HTR-8/SVneo (cell line): ENCODE data around the gene PRSS21.

Experiments used
- DNase-seq: peaks from one replicate; pipeline ENCODE4 v3.0.0; 2011; ENCODE audit warnings: low spot score, mixed read lengths; ENCODE audit not compliant: insufficient read length
- FAIRE-seq: peaks from 2 replicates; lab custom pipeline; 2011; peaks lifted over from hg19 to GRCh38; lab: Jason Lieb, UNC

Gene PRSS21

GRCh38 chr16:2838928-2839327 lies 21.9 kb downstream of the PRSS21 start:
- FAIRE-seq = peak; percentile 94
- DNase-seq = peak; percentile 91

DNA sequence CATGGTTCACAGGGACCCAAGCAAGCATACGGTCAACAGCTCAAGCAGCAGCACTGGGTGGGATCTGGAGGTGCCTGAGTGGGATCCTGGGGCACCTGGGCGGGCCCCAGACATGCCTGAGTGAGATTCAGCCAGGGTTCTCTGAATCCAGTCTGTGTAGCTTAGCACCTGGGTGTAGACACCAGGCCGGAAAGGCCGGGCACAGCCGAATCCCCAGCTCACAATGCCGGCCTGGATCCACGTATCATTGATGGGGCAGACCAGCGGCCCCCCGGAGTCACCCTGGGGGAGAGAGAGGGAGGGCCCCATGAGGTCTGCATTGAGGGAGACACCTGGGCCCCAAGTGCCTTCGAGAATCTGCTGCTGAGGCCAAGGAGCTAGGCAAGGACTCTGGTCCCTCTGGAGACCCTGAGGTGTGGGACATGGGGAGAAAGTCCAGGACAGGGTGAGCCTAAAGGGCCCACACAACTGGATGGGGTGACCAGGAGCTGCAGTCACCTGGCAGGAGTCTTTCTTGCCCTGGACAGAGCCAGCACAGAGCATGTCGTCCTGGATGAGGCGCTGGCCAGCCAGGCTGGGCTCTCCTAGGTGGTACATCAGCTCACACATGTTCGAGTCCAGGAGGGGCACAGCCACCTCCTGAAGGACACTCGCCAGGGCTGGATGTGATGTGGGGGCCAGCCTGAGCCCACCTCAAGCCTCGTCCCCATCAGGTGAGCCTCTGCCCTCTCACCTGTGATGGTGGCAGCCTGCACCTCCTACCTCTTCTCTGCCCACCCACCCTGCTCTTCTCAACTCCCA lies 22.8 kb downstream of the PRSS21 start:
- DNase-seq (no peak), FAIRE-seq (no peak)

DNA sequence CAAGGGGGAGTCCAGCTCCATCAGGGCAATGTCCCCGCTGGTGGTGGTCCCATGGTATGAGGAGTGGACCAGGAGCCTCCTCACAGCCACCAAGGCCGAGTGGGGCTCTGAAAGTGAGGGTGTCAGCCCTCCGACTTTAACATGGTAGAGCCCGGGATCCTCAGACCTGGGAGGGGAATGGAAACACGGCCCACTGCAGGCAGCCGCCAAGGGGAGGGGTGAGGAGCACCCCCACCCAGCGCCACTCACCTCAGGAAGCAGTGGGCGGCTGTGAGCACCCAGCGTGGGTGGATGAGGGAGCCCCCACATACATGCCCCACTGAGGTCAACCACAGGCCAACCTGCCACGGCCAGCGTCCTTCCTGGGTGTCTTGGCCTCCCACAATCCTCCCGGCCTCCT lies 23.9 kb downstream of the PRSS21 start:
- DNase-seq (no peak), FAIRE-seq (no peak)

DNA sequence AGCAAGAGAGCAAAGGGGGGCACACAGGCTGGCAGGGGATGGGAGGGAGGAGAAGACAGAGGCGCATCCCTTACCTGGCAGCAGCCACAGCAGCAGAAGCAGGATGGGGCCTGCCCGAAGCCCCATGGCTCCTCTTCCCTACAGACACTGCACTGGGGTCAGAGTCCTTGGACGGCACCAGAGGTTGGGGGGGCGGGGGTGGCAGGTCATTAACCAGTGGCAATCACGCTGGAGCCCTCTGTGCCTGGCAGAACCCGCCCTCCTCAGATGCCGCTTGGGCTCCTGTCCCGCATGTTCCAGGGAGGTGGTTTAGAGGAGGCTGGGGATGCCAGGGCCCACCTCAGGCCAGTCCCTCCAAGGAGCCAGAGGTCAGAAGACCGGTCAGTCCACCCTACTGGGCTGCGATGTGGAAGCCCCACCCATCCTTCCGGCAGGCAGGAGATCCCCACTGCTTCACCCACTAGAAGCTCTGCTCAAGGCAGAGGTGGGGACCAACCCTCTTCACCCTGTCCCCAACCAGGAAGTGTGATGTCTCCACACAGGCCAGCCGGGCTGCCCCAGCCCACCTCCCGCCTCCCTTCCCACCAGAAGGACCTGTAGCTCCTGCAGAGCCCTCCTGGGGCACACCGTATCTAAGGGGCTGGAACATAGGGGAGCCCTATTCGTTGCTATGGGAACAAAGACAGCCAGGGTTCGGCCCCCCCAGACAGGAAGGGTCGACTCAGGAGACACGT lies 24.7 kb downstream of the PRSS21 start:
- FAIRE-seq (no peak), DNase-seq (no peak)

DNA sequence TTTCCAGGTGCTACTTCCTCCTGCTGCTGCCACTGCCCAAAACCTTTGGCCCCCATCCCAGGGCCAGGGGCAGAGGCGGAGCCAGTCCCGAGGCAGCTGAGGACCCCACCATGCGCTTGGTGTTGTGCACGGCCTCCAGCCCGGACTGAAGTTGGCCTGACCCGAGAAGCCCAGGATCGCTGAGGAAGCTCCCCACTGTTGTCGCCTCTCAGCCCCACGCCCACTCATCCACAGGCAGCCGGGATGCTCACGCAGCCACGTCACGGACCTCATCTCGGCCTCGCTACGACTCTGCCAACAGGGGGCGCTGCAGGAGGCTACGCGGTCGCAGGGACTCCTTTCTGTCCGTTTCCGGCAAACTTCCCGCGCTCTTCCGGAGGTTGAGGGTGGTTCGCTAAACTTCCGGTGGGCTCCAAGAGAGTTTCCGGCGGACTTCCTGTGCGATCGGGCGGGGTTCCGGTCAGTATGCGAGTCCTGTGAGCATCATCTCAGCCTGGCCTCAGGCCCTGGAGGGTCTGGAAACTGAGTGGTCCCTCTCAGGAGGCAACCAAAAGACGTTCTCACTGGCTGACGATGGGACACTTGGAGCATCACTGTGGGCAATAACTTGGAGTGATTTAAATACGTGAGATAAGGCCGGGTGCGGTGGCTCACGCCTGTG lies 25.4 kb downstream of the PRSS21 start:
- FAIRE-seq = no peak
- DNase-seq = no peak

DNA sequence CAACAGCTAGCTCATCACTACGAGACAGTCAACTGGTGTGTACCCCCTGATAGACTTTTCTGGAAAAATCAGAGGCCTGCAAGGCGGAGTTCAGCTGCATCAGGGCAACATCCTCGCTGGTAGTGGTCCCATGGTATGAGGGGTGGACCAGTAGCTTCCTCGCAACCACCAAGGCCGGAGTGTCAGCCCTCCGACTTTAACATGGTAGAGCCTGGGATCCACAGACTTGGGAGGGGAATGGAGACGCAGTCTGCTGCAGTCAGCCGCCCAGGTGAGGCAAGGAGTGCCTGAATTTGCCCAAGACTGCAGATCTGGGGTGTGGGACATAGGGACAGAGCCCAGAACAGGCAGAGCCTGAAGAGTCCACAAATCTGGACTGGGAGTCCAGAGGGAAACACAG lies 26.5 kb downstream of the PRSS21 start:
- FAIRE-seq (no peak), DNase-seq (no peak)

DNA sequence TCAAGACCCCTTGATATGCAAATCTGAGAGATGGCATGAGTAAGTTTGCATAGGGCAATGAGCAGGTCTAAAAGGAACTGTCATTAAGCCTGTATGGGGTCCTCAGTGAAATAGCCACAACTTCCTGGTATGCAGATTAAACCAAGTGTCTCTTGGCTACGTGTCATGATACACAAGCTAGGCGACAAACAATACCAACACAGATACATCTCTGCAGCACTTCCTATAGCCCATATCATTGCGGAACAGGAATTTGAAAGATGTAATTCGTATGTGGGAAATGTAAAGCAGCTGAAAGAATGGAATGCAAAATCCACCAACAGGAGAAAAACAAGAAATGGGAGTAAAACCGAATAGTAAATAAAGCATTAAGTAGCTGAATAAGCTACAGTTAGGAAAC lies 28.1 kb downstream of the PRSS21 start:
- FAIRE-seq (no peak), DNase-seq (no peak)

GRCh38 chr16:2846511-2847310 lies 29.7 kb downstream of the PRSS21 start:
- peak; percentile 22 for DNase-seq
- FAIRE-seq = peak; percentile 4

GRCh38 chr16:2848933-2849725 lies 32.1 kb downstream of the PRSS21 start:
- FAIRE-seq (no peak), DNase-seq (no peak)

GRCh38 chr16:2852003-2852730 lies 35.1 kb downstream of the PRSS21 start:
- DNase-seq = no peak
- no peak for FAIRE-seq

GRCh38 chr16:2852731-2853507 lies 35.9 kb downstream of the PRSS21 start:
- no peak for FAIRE-seq
- no peak for DNase-seq

DNA sequence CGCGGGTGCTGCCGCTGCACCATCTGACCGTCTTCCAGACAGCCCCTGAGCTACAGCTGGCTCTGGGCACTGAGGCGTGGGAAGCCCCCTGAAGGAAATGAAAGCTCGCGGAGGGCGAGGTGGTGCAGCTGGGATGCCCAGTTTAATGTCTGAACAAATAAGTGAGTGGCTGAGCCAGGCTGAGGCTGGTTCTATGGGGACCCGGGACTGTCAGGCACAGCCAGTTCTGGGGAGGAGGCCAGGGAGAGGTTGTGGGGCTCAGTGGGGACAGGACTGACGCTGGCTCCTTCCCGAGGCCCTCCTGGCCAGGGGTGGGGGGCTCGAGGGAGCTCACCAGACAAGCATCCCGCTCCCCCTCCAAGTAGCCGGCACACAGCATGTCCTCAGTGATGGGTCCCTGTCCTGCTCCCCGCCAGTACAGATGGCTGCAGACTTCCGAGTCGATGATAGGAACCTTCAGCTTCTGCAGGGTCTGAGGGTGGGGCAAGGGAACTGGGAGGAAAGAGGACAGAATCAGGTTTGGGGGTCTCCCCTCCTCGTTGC lies 36.6 kb downstream of the PRSS21 start:
- FAIRE-seq = no peak
- no peak for DNase-seq

DNA sequence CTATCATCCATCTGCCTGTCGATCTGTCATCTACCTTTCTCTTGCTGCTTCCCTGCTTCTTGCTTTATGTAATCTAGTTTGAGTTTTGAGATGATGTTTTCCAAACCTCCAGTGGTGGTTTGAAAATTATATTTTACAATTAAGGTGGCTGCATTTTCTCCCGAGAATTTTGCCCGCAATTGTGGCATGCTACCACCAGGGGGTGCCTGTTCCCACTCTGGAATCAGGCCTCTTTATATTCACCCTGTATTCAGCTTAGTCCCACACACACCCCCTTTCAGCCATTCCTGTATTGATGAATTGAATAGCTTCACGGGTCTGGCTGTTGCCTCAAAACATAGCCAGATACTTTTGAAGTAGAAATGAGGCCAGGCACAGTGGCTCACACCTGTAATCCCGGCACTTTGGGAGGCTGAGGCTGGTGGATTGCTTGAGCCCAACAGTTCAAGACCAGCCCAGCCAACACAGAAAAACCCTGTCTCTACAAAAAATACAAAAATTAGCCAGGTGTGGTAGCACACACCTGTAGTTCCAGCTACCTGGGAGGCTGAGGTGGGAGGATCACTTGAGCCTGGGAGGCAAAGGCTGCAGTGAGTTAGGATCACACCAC lies 37.8 kb downstream of the PRSS21 start:
- FAIRE-seq (no peak), DNase-seq (no peak)

GRCh38 chr16:2855536-2855935 lies 38.5 kb downstream of the PRSS21 start:
- no peak for DNase-seq
- FAIRE-seq = no peak

GRCh38 chr16:2856061-2856670 lies 39.1 kb downstream of the PRSS21 start:
- no peak for FAIRE-seq
- DNase-seq = no peak

GRCh38 chr16:2856686-2857450 lies 39.8 kb downstream of the PRSS21 start:
- no peak for FAIRE-seq
- no peak for DNase-seq
